Activated CD4-positive, alpha-beta memory T cell treated with anti-CD3 and anti-CD28 coated beads, Interleukin-2, amount 10 ng/mL, durations not matched to agents 7 days and 5 days (primary cell): ENCODE data around the gene FCHO1. TPM values are rescaled to one million over a fixed set of nuclear protein-coding genes. Genes with fewer than 3 reads are reported as not detected.
A peak's percentile ranks its signal among the peaks of the same experiment; 100 is the strongest.

ENCODE experiments used
- CTCF ChIA-PET: fragments of 350-600 bp; sonication (Branson Sonifier 250); formaldehyde crosslinking; loops from one replicate; lab custom pipeline; 2021; ENCODE audit warnings: antibody characterized with exemption, inconsistent platforms; lab: Charles Lee
- POLR2A ChIA-PET: fragments of 350-600 bp; sonication (Branson Sonifier 250); formaldehyde crosslinking; loops from one replicate; lab custom pipeline; 2021; ENCODE audit warnings: antibody characterized with exemption; lab: Charles Lee
- DNase-seq: peaks from one replicate; pipeline ENCODE4 v3.0.0-alpha.2; 2020
- H3K27ac Mint-ChIP-seq: one replicate; pipeline ENCODE4 v1.8.0; 2021; ENCODE audit warnings: mild to moderate bottlenecking, mixed read lengths
- H3K27me3 Mint-ChIP-seq: one replicate; pipeline ENCODE4 v1.8.0; 2021; ENCODE audit warnings: mixed read lengths
- H3K36me3 Mint-ChIP-seq: one replicate; pipeline ENCODE4 v1.8.0; 2021; ENCODE audit warnings: low read depth, mixed read lengths
- H3K4me1 Mint-ChIP-seq: one replicate; pipeline ENCODE4 v1.8.0; 2021; ENCODE audit warnings: mixed read lengths
- H3K4me3 Mint-ChIP-seq: one replicate; pipeline ENCODE4 v1.8.0; 2021; ENCODE audit warnings: mild to moderate bottlenecking, mixed read lengths
- H3K9me3 Mint-ChIP-seq: one replicate; pipeline ENCODE4 v1.8.0; 2021; ENCODE audit warnings: mixed read lengths
- total RNA-seq, 2 experiments: library from RNA; stranded (reverse); gene quantifications; one replicate each; pipeline ENCODE4 v1.2.3, GENCODE V29; 2021

FCHO1 gene
- total RNA-seq, 2 experiments from 2014 or later: 64.8 to 76.7 TPM

DNA sequence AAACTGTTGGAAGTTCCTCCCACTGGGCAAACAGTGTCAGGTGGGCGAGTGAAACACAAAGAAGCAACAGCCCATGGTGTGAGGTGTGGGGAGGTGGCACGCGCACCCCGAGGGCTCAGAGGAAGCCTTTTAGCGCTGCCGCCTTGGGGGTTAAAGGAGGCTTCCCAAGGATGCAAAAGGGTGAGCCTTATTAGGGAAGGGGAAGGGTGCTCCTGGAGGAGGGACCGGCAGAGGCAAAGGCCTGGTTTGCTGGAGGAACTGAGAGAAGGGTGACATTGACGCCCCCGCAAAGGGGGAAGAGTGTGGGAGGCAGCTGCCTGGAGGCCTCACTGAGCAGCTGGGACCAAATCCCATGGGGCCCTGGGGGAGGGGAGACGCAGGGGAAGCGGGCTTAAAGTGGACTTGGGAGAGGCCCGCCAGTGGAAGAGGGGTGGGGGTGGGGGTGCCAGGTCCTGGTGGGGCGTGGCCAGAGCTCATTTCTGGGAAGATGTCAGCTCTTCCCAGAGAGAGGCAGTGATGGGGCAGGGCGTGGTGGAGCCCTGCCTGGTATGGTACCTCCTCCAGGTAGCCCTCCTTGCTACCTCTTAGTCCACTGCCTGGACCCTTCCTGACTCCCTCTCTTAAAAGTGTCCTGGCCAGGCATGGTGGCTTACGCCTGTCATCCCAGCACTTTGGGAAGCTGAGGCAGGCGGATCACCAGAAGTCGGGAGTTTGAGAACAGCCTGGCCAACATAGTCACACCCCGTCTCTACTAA is 12.0 kb upstream of the FCHO1 start:
- ChIA-PET CTCF (interaction anchor here (0.7 kb wide), 1 partner anchor 70 kb away, joined by 3 read pairs; no protein-coding TSS in a partner anchor), POLR2A (interaction anchor here (0.8 kb wide), 1 partner anchor 12 kb away, joined by 4 read pairs; the partner anchor contains the start of gene FCHO1)
- Mint-ChIP-seq H3K9me3 (no peaks in the 10 kb centered on the region), H3K4me3 (no peak overlapping the region), H3K4me1 (peaks cover 9% of the 10 kb centered on the region), H3K27ac (peak overlapping the region; percentile 16), H3K27me3 (no peaks in the 10 kb centered on the region), H3K36me3 (peaks cover 16% of the 10 kb centered on the region)
- DNase-seq: no peak

- ChIA-PET CTCF (interaction anchor here (0.9 to 1.5 kb wide), 3 partner anchors 22 to 114 kb away, joined by 3 to 5 read pairs (median 3); partner anchors contain the start of gene MAP1S), POLR2A (interaction anchor here (1.1 to 3.4 kb wide), 3 partner anchors 10 to 106 kb away, joined by 3 to 25 read pairs (median 8); partner anchors contain the start of genes FCHO1 and MAP1S)
Measured at GRCh38 chr19:17741456-17741855, 9.8 kb upstream of the FCHO1 start.

DNA sequence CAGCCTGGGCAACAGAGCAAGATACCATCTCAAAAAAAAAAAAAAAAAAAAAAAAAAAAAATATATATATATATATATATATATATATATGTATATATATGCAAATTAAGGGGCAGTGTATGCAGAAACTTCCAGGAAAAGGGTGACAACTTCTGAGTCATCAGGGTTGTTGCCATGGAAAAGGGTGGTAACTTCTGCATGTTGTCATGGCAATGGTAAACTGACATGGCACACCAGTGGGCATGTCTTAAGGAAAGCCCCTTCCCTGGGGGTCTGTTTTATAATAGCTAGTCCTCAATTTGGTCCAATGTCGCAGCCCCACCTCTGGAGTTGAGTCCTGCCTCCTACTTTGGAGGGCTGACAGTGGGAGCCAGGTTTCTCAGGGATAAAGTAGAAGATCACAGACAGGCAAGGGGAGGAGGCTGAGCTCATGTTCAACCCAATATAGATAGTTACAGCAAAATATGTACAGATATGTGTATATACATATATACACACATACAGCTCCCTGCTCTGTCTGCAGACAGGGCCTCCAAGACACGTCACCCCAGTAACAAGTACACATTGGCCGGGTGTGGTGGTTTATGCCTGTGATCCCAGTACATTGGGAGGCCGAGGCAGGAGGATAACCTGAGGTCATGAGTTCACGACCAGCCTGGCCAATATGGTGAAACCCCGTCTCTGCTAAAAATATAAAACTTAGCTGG is 7.2 kb upstream of the FCHO1 start:
- Mint-ChIP-seq H3K27ac (no peak overlapping the region), H3K9me3 (no peaks in the 10 kb centered on the region), H3K4me1 (peaks cover 31% of the 10 kb centered on the region), H3K36me3 (peaks cover 11% of the 10 kb centered on the region), H3K27me3 (no peaks in the 10 kb centered on the region), H3K4me3 (no peak overlapping the region)
- no peak for DNase-seq
- ChIA-PET POLR2A (interaction anchor here (0.8 to 3.4 kb wide), 3 partner anchors 8 to 25 kb away, joined by 3 to 25 read pairs (median 4); partner anchors contain the start of genes FCHO1 and MAP1S), CTCF (no interaction called here)

More at GRCh38 chr19:17741456-17741855, 9.8 kb upstream of the FCHO1 start:
- no peak for DNase-seq
- peaks cover 16% of the 10 kb centered on the region for H3K4me1 Mint-ChIP-seq
- H3K4me3 Mint-ChIP-seq: no peak overlapping the region
- H3K9me3 Mint-ChIP-seq: no peaks in the 10 kb centered on the region
- peaks cover 8% of the 10 kb centered on the region for H3K36me3 Mint-ChIP-seq
- no peak overlapping the region for H3K27ac Mint-ChIP-seq
- H3K27me3 Mint-ChIP-seq: no peaks in the 10 kb centered on the region

DNA sequence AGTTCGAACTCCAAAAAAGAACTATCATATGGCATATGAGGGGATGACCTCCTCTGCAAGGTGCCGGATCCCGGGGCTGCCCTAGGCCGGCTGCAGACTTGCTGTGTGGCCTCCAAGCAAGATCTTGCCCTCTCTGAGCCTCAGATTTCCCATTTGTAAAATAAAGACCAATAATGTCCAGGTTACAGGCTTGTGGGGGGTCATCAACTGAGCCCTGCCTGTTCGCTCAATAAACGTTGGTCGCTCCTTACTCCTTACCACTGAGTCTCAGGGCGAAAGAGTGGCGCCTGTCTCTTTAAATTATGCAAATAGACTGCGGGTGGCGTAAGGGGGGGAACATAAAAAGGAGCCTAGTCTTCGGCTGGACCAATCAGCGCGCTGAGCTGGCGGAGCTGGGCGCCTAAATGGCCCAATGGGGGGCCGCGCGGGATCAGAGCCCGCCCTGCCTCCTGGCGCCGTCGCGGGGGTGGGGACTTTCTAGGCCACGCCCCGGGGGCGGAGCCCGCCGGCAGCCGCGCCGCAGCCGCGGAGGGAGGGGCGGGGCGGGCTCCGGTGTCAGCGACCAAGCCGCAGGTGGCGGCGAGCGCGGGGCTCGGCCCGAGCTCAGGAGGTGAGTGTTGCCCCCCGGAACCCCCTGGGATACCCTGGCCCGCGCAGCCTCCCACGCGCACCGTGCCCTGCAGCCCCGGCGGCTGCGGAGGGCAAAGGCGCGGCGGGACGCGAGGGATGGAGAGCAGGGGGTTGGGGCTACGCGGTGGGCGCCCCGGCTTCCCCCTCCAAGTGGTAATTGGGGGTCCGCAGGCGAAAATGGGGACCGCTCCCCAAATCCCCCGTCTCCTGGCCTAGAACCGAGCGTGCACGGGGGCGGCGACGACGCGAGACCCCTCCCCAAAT is 3.8 kb upstream of the FCHO1 start:
- H3K4me1 Mint-ChIP-seq: peaks cover 45% of the 10 kb centered on the region

DNA sequence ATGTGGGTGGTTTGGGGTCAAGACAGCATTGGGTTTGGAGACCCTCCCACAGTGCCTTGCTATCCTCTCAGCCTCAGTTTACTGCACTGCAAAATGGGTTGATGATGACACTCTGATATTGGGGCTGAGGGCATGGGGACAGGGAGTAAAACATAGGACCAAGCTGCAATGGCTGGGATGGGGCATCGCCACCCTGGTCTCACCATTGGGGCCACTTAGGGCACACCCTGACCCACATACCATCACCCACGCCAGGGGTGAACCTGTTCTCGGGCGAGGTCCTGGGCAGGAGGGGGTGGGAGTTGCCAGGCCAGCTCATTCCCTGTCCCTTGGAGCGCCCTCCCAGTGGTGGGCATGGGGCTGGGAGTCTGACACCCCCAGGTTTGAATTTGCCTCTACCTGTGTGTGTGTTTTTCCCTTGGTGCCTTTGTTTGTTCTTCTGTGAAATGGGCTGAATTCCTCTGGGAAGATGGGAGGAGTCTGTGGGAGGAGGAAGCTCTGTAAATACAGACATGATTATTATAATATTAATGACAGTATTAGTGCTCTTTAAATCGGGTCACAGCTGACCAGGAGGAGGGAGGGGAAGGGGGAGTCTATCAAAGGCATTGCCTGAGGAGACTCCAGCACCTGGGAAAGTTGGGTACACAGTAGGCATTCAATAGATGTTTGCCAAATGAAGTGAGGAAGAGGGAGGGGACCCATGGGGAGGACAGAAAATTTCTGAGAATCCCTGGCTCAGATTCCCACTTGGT is 2.2 kb upstream of the FCHO1 start:
- ChIA-PET CTCF (interaction anchor here (2.2 kb wide), 1 partner anchor 110 kb away, joined by 9 read pairs; the partner anchor contains the start of gene RPL18A), POLR2A (interaction anchor here (1.1 to 3.2 kb wide), 4 partner anchors 29 to 103 kb away, joined by 3 to 23 read pairs (median 11); partner anchors contain the start of gene MAP1S)
- peak overlapping the region; percentile 86 for H3K4me3 Mint-ChIP-seq
- H3K9me3 Mint-ChIP-seq: no peaks in the 10 kb centered on the region
- H3K27ac Mint-ChIP-seq: peak overlapping the region; percentile 83
- no peaks in the 10 kb centered on the region for H3K27me3 Mint-ChIP-seq
- H3K4me1 Mint-ChIP-seq: peaks cover 50% of the 10 kb centered on the region
- no peak for DNase-seq
- peaks cover 18% of the 10 kb centered on the region for H3K36me3 Mint-ChIP-seq

More for the DNA sequence above, 3.8 kb upstream of the FCHO1 start:
- CTCF ChIA-PET: interaction anchor here (0.7 to 2.2 kb wide), 4 partner anchors 9 to 112 kb away, joined by 3 to 9 read pairs (median 3); partner anchors contain the start of gene RPL18A
- POLR2A ChIA-PET: interaction anchor here (1.1 to 2.4 kb wide), 9 partner anchors 9 to 622 kb away, joined by 3 to 8 read pairs (median 4); partner anchors contain the start of genes JUND, MAP1S, PGLS and RPL18A
- Mint-ChIP-seq H3K27me3 (no peaks in the 10 kb centered on the region), H3K4me3 (peak overlapping the region; percentile 86), H3K27ac (peak overlapping the region; percentile 52), H3K9me3 (no peaks in the 10 kb centered on the region), H3K36me3 (peaks cover 14% of the 10 kb centered on the region)
- peak; percentile 97 for DNase-seq

GRCh38 chr19:17749912-17750317 is 1.4 kb upstream of the FCHO1 start:
- ChIA-PET CTCF (interaction anchor here (0.9 to 2.3 kb wide), 3 partner anchors 16 to 144 kb away, joined by 3 to 12 read pairs (median 10); partner anchors contain the start of gene RPL18A), POLR2A (interaction anchor here (1.5 to 3.5 kb wide), 6 partner anchors 8 to 183 kb away, joined by 4 to 25 read pairs (median 11); partner anchors contain the start of genes CCDC124, MAP1S and RPL18A)
- DNase-seq: peak; percentile 51
- Mint-ChIP-seq H3K4me3 (peak overlapping the region; percentile 86), H3K27me3 (no peaks in the 10 kb centered on the region), H3K9me3 (no peaks in the 10 kb centered on the region), H3K27ac (peak overlapping the region; percentile 83), H3K36me3 (peaks cover 26% of the 10 kb centered on the region), H3K4me1 (peaks cover 54% of the 10 kb centered on the region)

DNA sequence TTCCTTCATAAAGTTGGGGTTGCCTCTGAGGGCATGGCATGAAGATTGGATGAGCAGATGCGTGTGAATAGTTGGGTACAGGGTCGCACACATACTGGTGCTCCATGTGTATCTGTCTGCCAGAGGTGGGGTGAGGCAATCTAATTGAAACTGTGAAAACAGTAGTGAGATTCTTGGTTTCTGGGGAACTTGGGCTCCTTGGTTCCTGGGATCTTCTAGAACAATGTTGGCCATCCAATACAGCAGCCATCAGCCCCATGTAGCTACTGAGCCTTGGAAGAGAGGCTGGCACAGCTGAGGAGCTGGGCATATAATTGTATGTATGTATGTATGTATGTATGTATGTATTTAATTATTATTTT is 616 bp downstream of the FCHO1 start:
- Mint-ChIP-seq H3K27ac (peak overlapping the region; percentile 83), H3K4me1 (peaks cover 63% of the 10 kb centered on the region), H3K9me3 (no peaks in the 10 kb centered on the region), H3K36me3 (peaks cover 41% of the 10 kb centered on the region), H3K4me3 (peak overlapping the region; percentile 86), H3K27me3 (no peaks in the 10 kb centered on the region)
- ChIA-PET CTCF (interaction anchor here (0.6 to 2.3 kb wide), 5 partner anchors 14 to 332 kb away, joined by 3 to 12 read pairs (median 8); partner anchors contain the start of genes MVB12A and RPL18A), POLR2A (interaction anchor here (0.8 to 3.5 kb wide), 14 partner anchors 10 to 838 kb away, joined by 3 to 25 read pairs (median 4); partner anchors contain the start of genes CCDC124, JAK3, JUND and MAP1S)
- DNase-seq: no peak

DNA sequence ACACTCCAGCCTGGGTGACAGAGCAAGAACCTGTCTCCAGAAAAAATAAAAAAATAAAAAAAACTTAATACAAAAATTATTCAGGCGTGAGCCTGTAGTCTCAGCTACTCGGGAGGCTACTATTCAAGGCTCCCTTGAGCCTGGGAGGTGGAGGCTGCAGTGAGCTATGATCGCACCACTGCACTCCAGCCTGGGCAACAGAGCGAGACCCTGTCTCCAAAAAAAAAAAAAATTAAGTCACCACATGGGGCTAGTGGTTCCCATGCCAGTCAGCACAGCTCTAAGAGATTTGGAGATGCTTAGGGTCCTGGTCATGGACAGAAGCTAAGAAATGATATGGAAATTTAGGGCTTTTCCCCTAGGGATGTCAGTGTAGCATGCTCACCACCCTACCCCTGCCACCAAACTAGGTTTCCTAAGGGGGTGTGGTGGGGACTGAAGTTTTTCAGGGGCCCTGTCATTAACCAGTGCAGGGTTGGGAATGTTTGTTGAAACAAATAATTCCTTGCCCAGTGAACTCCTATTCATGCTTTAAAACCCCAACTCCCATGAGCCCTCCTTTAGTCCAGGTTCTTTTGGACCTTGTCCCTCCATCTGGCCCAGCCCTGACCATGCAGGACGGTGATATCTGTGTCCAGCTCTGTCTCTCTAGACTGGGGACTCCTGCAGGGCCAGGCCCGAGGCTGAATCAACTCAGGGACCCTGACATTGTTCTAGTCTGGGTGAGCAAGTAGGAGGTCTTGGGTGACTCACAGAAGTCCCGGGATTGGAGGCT is 1.8 kb downstream of the FCHO1 start:
- peaks cover 58% of the 10 kb centered on the region for H3K4me1 Mint-ChIP-seq

DNA sequence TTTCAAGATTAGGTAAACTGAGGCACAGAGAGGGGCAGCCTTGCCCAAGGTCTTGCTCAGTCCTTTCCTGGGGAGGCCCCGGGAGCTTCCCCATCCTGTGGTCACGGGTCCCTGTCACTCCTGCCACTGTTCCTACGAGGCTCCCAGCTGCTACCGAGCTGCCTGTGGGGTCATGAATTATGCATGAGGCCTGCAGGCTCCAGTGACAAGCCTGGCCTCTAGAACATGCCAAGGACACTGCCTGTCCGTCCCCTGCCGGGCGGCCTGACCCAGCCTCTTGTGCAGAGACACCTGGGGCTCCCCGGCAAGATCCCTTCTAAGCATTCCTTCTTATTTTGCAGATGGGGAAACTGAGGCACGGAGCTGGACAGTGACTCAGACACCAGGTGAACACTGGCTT is 2.7 kb downstream of the FCHO1 start:
- peaks cover 53% of the 10 kb centered on the region for H3K4me1 Mint-ChIP-seq
- H3K36me3 Mint-ChIP-seq: peaks cover 55% of the 10 kb centered on the region
- no peak for DNase-seq
- no peak overlapping the region for H3K4me3 Mint-ChIP-seq
- no peaks in the 10 kb centered on the region for H3K9me3 Mint-ChIP-seq
- H3K27ac Mint-ChIP-seq: no peak overlapping the region
- no peaks in the 10 kb centered on the region for H3K27me3 Mint-ChIP-seq
- CTCF ChIA-PET: interaction anchor here (0.8 to 1.5 kb wide), 3 partner anchors 9 to 205 kb away, joined by 3 read pairs; partner anchors contain the start of gene MAP1S
- POLR2A ChIA-PET: interaction anchor here (0.7 to 3.1 kb wide), 4 partner anchors 10 to 49 kb away, joined by 3 to 8 read pairs (median 3); partner anchors contain the start of gene MAP1S

More for the DNA sequence above, 1.8 kb downstream of the FCHO1 start:
- no peaks in the 10 kb centered on the region for H3K27me3 Mint-ChIP-seq
- no peak for DNase-seq
- CTCF ChIA-PET: interaction anchor here (0.6 to 1.5 kb wide), 5 partner anchors 10 to 119 kb away, joined by 3 to 8 read pairs (median 3); partner anchors contain the start of genes MAP1S and SLC5A5
- peaks cover 49% of the 10 kb centered on the region for H3K36me3 Mint-ChIP-seq
- H3K9me3 Mint-ChIP-seq: no peaks in the 10 kb centered on the region
- peak overlapping the region; percentile 31 for H3K27ac Mint-ChIP-seq
- POLR2A ChIA-PET: interaction anchor here (1.2 to 3.5 kb wide), 6 partner anchors 11 to 108 kb away, joined by 3 to 25 read pairs (median 6); partner anchors contain the start of genes JAK3 and MAP1S
- H3K4me3 Mint-ChIP-seq: no peak overlapping the region
